H1 (cell line): ENCODE data around the gene MPST. TPM values are rescaled to one million over a fixed set of nuclear protein-coding genes. Genes with fewer than 3 reads are reported as not detected.

Experiments used
- CTCF ChIA-PET: fragments of 300-600 bp; sonication (Branson Sonifier 250); formaldehyde crosslinking; loops from one replicate; lab custom pipeline; 2021; ENCODE audit not compliant: partially characterized antibody; lab: Charles Lee
- POLR2A ChIA-PET: fragments of 300-600 bp; sonication (Branson Sonifier 250); formaldehyde crosslinking; loops from one replicate; lab custom pipeline; 2021; ENCODE audit warnings: inconsistent platforms; ENCODE audit not compliant: partially characterized antibody; lab: Charles Lee
- DNase-seq, 2 experiments: peaks; one replicate each; pipeline versions ENCODE4 v3.0.0 to v3.0.0-alpha.2; 2010 to 2022; ENCODE audit warnings: low spot score in 2 of 2, low read depth in 1 of 2, mixed read lengths in 1 of 2
- FAIRE-seq: peaks from 2 replicates; lab custom pipeline; 2011; peaks lifted over from hg19 to GRCh38; lab: Jason Lieb, UNC
- H2AFZ ChIP-seq: 2 replicates; pipeline ENCODE4 v1.8.1; 2012; ENCODE audit warnings: low read length, inconsistent platforms
- H2AK5ac ChIP-seq: 2 replicates; pipeline ENCODE4 v1.6.1; 2013; ENCODE audit warnings: low read depth, low read length
- H2BK120ac ChIP-seq: replicated peaks from 2 replicates; pipeline ENCODE3; 2013; ENCODE audit warnings: low read depth, low read length, inconsistent platforms
- H2BK12ac ChIP-seq: 2 replicates; pipeline ENCODE4 v1.6.1; 2013; ENCODE audit warnings: low read depth, low read length
- H2BK15ac ChIP-seq: 2 replicates; pipeline ENCODE4 v1.6.1; 2013; ENCODE audit warnings: low read length
- H2BK20ac ChIP-seq: 2 replicates; pipeline ENCODE4 v1.6.1; 2013; ENCODE audit warnings: low read length
- H2BK5ac ChIP-seq: 2 replicates; pipeline ENCODE4 v1.6.1; 2013; ENCODE audit warnings: low read depth, low read length
- H3K14ac ChIP-seq: 2 replicates; pipeline ENCODE4 v1.6.1; 2013; ENCODE audit warnings: inconsistent platforms; ENCODE audit not compliant: insufficient read length
- H3K18ac ChIP-seq: 2 replicates; pipeline ENCODE4 v1.6.1; 2013; ENCODE audit warnings: low read length; ENCODE audit errors: extremely low read depth
- H3K23ac ChIP-seq: 2 replicates; pipeline ENCODE4 v1.6.1; 2013; ENCODE audit warnings: inconsistent platforms; ENCODE audit not compliant: insufficient read length
- H3K23me2 ChIP-seq: 2 replicates; pipeline ENCODE4 v1.6.1; 2013; ENCODE audit warnings: low read depth, low read length
- H3K27ac ChIP-seq: 2 replicates; pipeline ENCODE4 v1.6.1; 2011; ENCODE audit warnings: low read depth, low read length, inconsistent platforms
- H3K27me3 ChIP-seq, 4 experiments: replicated peaks in 1 of 4; 1 replicate in 1 of 4; 2 replicates in 3 of 4; pipeline versions ENCODE4 v1.6.1 to v1.8.1; 2011 to 2013; ENCODE audit warnings: low read length in 3 of 4, mild to moderate bottlenecking in 3 of 4, inconsistent platforms in 2 of 4, mixed read lengths in 2 of 4, moderate library complexity in 1 of 4; ENCODE audit not compliant: control insufficient read depth in 3 of 4, insufficient read depth in 3 of 4; ENCODE audit errors: extremely low read depth in 1 of 4
- H3K36me3 ChIP-seq, 4 experiments: 2 replicates each; pipeline versions ENCODE4 v1.6.1 to v1.8.1; 2011 to 2013; ENCODE audit warnings: mild to moderate bottlenecking in 4 of 4, low read length in 3 of 4, moderate library complexity in 2 of 4, control low read depth in 1 of 4, inconsistent platforms in 1 of 4; ENCODE audit not compliant: insufficient read depth in 4 of 4, control insufficient read depth in 2 of 4
- H3K4ac ChIP-seq: replicated peaks from 2 replicates; pipeline ENCODE3; 2013; ENCODE audit warnings: low read length, low read depth, mixed read lengths, inconsistent platforms; ENCODE audit not compliant: insufficient read length
- H3K4me1 ChIP-seq, 4 experiments: replicated peaks in 1 of 4; 1 replicate in 1 of 4; 2 replicates in 3 of 4; pipeline versions ENCODE4 v1.6.1 to v1.8.1; 2011 to 2013; ENCODE audit warnings: low read length in 3 of 4, inconsistent platforms in 2 of 4, mixed read lengths in 1 of 4; ENCODE audit not compliant: insufficient read depth in 4 of 4, control insufficient read depth in 3 of 4
- H3K4me2 ChIP-seq, 2 experiments: 2 replicates each; pipeline versions ENCODE4 v1.6.1 to v1.8.1; 2011 to 2013; ENCODE audit warnings: low read depth in 2 of 2, low read length in 2 of 2, control low read depth in 1 of 2, inconsistent platforms in 1 of 2, mild to moderate bottlenecking in 1 of 2; ENCODE audit not compliant: insufficient read depth in 1 of 2
- H3K4me3 ChIP-seq, 4 experiments: fragments of 200-600, 300-600 bp in 1 of 4; sonication (generic), shearing (Covaris generic), sonication (Bioruptor Twin) in 1 of 4; 2 replicates each; pipeline versions ENCODE4 v1.5.1 to v1.8.1; 2011 to 2016; ENCODE audit warnings: low read length in 4 of 4, low read depth in 3 of 4, control low read depth in 2 of 4, inconsistent platforms in 2 of 4, mild to moderate bottlenecking in 2 of 4, mixed read lengths in 1 of 4, moderate library complexity in 1 of 4; ENCODE audit not compliant: insufficient read depth in 2 of 4; ENCODE audit errors: extremely low read depth in 1 of 4
- H3K56ac ChIP-seq: replicated peaks from 2 replicates; pipeline ENCODE3; 2013; ENCODE audit warnings: low read depth, mild to moderate bottlenecking, mixed read lengths, low read length, inconsistent platforms; ENCODE audit not compliant: insufficient read length
- H3K79me1 ChIP-seq: 2 replicates; pipeline ENCODE4 v1.6.1; 2013; ENCODE audit warnings: low read depth, low read length, control low read depth
- H3K79me2 ChIP-seq, 2 experiments: 2 replicates each; pipeline versions ENCODE4 v1.6.1 to v1.8.1; 2012 to 2013; ENCODE audit warnings: low read length in 2 of 2, mild to moderate bottlenecking in 2 of 2, inconsistent platforms in 1 of 2; ENCODE audit not compliant: insufficient read depth in 2 of 2, control insufficient read depth in 1 of 2
- H3K9ac ChIP-seq, 4 experiments: replicated peaks in 1 of 4; 1 replicate in 1 of 4; 2 replicates in 3 of 4; pipeline versions ENCODE4 v1.6.1 to v1.8.1; 2011 to 2013; ENCODE audit warnings: low read depth in 3 of 4, low read length in 3 of 4, control low read depth in 2 of 4, mild to moderate bottlenecking in 2 of 4, moderate library complexity in 2 of 4, inconsistent platforms in 1 of 4; ENCODE audit errors: extremely low read depth in 1 of 4
- H3K9me3 ChIP-seq, 2 experiments: 2 replicates each; pipeline versions ENCODE4 v1.6.1 to v1.8.1; 2012 to 2013; ENCODE audit warnings: mild to moderate bottlenecking in 2 of 2, moderate library complexity in 2 of 2, control low read depth in 1 of 2, inconsistent platforms in 1 of 2, low read depth in 1 of 2, low read length in 1 of 2, mixed read lengths in 1 of 2; ENCODE audit not compliant: insufficient read depth in 2 of 2
- H4K20me1 ChIP-seq, 2 experiments: replicated peaks in 1 of 2; 2 replicates each; pipeline versions ENCODE3 to v1.8.1; 2011 to 2013; ENCODE audit warnings: inconsistent platforms in 2 of 2, low read length in 2 of 2, mild to moderate bottlenecking in 1 of 2; ENCODE audit not compliant: insufficient read depth in 2 of 2, control insufficient read depth in 1 of 2
- H4K5ac ChIP-seq: 2 replicates; pipeline ENCODE4 v1.6.1; 2013; ENCODE audit warnings: low read length, low read depth, mixed read lengths, inconsistent platforms; ENCODE audit not compliant: insufficient read length
- H4K8ac ChIP-seq: 2 replicates; pipeline ENCODE4 v1.8.0; 2013; ENCODE audit warnings: mild to moderate bottlenecking, moderate library complexity, low read length, inconsistent platforms; ENCODE audit not compliant: insufficient read depth; ENCODE audit errors: extremely low read depth
- H4K91ac ChIP-seq: replicated peaks from 2 replicates; pipeline ENCODE3; 2013; ENCODE audit warnings: low read length, mixed read lengths, inconsistent platforms; ENCODE audit not compliant: insufficient read length
- CEBPB ChIP-seq: IDR thresholded peaks from 2 replicates; pipeline ENCODE4 v1.6.1; 2012; ENCODE audit warnings: low read depth, low read length
- CHD2 ChIP-seq: IDR thresholded peaks from 2 replicates; pipeline ENCODE4 v1.6.1; 2012; ENCODE audit warnings: low read length, improper control_type of control experiment
- EZH2 ChIP-seq: fragments of 200-600 bp; sonication (generic); IDR thresholded peaks from 2 replicates; pipeline ENCODE4 v1.7.1; 2012; ENCODE audit warnings: low read depth, mild to moderate bottlenecking, moderate library complexity, low read length, inconsistent platforms; ENCODE audit not compliant: severe bottlenecking
- FOSL1 ChIP-seq: IDR thresholded peaks from 2 replicates; pipeline ENCODE4 v1.6.1; 2011; ENCODE audit warnings: mild to moderate bottlenecking, low read depth, low read length, moderate library complexity; ENCODE audit not compliant: insufficient read depth
- HDAC2 ChIP-seq, 2 experiments: fragments of 300-600 bp in 1 of 2; sonication (generic) in 1 of 2; IDR thresholded peaks; 2 replicates each; pipeline ENCODE4 v1.6.1; 2011 to 2012; ENCODE audit warnings: low read depth in 2 of 2, low read length in 2 of 2, mild to moderate bottlenecking in 2 of 2, moderate library complexity in 2 of 2, borderline replicate concordance in 1 of 2, inconsistent platforms in 1 of 2
- JUN ChIP-seq: IDR thresholded peaks from 2 replicates; pipeline ENCODE4 v1.6.1; 2011; ENCODE audit warnings: low read depth, mild to moderate bottlenecking, improper control_type of control experiment, low read length
- JUND ChIP-seq: IDR thresholded peaks from 2 replicates; pipeline ENCODE4 v1.6.1; 2011; ENCODE audit warnings: mild to moderate bottlenecking, improper control_type of control experiment, low read length
- MAFK ChIP-seq: IDR thresholded peaks from 2 replicates; pipeline ENCODE4 v1.6.1; 2012; ENCODE audit warnings: low read depth, mild to moderate bottlenecking, improper control_type of control experiment, low read length
- POLR2A ChIP-seq, 2 experiments: IDR thresholded peaks; 1 replicate in 1 of 2; 2 replicates in 1 of 2; pipeline ENCODE4 v1.6.1; 2011; ENCODE audit warnings: low read depth in 2 of 2, low read length in 2 of 2, mild to moderate bottlenecking in 2 of 2; ENCODE audit errors: control extremely low read depth in 1 of 2
- RAD21 ChIP-seq, 2 experiments: IDR thresholded peaks in 1 of 2; conservative IDR thresholded peaks in 1 of 2; 2 replicates each; pipeline ENCODE4 v1.6.1; 2011; ENCODE audit warnings: low read depth in 2 of 2, low read length in 2 of 2, improper control_type of control experiment in 1 of 2, inconsistent platforms in 1 of 2, mild to moderate bottlenecking in 1 of 2, moderate library complexity in 1 of 2
- RFX5 ChIP-seq: IDR thresholded peaks from 2 replicates; pipeline ENCODE4 v1.6.1; 2011; ENCODE audit warnings: low read depth, low read length, improper control_type of control experiment, borderline replicate concordance
- TAF1 ChIP-seq: IDR thresholded peaks from 2 replicates; pipeline ENCODE4 v1.6.1; 2011; ENCODE audit warnings: mild to moderate bottlenecking, low read depth, low read length
- WGBS, 2 experiments: shearing (Covaris generic) in 1 of 2; methylation state at CpG; one replicate each; pipeline versions ENCODE4 v1.1.6 to v1.1.7; 2013 to 2015; ENCODE audit warnings: low lambda C conversion rate in 2 of 2, mixed read lengths in 2 of 2, inconsistent platforms in 1 of 2, low coverage in 1 of 2, missing lambda C conversion rate in 1 of 2; ENCODE audit not compliant: insufficient replicate concordance in 2 of 2, insufficient coverage in 1 of 2, insufficient read length in 1 of 2; ENCODE audit errors: extremely low coverage in 1 of 2, missing lambda C conversion rate in 1 of 2; 5-methylcytosine and 5-hydroxymethylcytosine counted together
- polyA plus RNA-seq, 7 experiments: library from polyadenylated mRNA; depleted of rRNA in 3 of 7; stranded (reverse) in 5 of 7; unstranded in 2 of 7; fragments of >200 nt in 5 of 7; fragments of 200-250 nt in 2 of 7; gene quantifications; 1 replicate in 5 of 7; 2 replicates in 1 of 7; 4 replicates in 1 of 7; pipeline versions ENCODE4 v1.2.1 to v1.2.3, GENCODE V29; 2011 to 2013; ENCODE audit warnings: missing spikeins in 2 of 7, mixed read lengths in 2 of 7
- total RNA-seq: library from RNA; stranded (reverse); fragmentation: NEBNext Ultra II Directional; extraction: Animal tissue kit (Norgen Biotek cat#: 25700); gene quantifications from 2 replicates; pipeline ENCODE4 v1.2.1, GENCODE V29; 2021
- TF ChIP-seq, protein P1 (sequence below): IDR thresholded peaks from 2 replicates; pipeline ENCODE4 v1.6.1; 2011; ENCODE audit warnings: low read depth, mild to moderate bottlenecking, low read length; ENCODE audit not compliant: insufficient read depth

MPST gene
- total and polyA plus RNA-seq, 2 of the 8 experiments (the other 6 are each of a cell fraction or from before 2014, with no cell fraction given): 86.0 to 124 TPM

GRCh38 chr22:37074537-37074936 lies 55.0 kb downstream of the MPST start:
- Histone ChIP-seq H3K4me1 (peaks cover 0 to 6% (median under 1%) of the 10 kb centered on the region in 4 experiments; a peak in 2 of 7 replicates), H2BK12ac (no peak overlapping the region), H3K79me1 (no peaks in the 10 kb centered on the region), H3K23ac (no peak overlapping the region), H3K27me3 (peaks cover 9 to 53% (median 35%) of the 10 kb centered on the region in 4 experiments), H4K20me1 (peaks cover 2 to 13% of the 10 kb centered on the region in 2 experiments), H2BK15ac (no peak overlapping the region), H3K23me2 (peaks cover 16% of the 10 kb centered on the region; the same call in 1 of the 2 replicates), H2BK5ac (no peak overlapping the region), H3K18ac (no peak overlapping the region), H4K5ac (no peak overlapping the region), H3K4ac (no peak overlapping the region), H3K9me3 (peaks cover 0 to 3% of the 10 kb centered on the region in 2 experiments; a peak in 2 of 4 replicates), H2AFZ (no peak overlapping the region), H3K56ac (no peak overlapping the region), H4K91ac (no peak overlapping the region), H3K9ac (no peak overlapping the region), H3K27ac (no peak overlapping the region), H3K14ac (no peak overlapping the region), H3K4me3 (no peak overlapping the region), H3K4me2 (no peak overlapping the region), H3K79me2 (no peaks in the 10 kb centered on the region), H3K36me3 (no peaks in the 10 kb centered on the region), H2BK120ac (no peak overlapping the region), H4K8ac (no peak overlapping the region), H2BK20ac (no peak overlapping the region), H2AK5ac (no peak overlapping the region)
- DNase-seq (no peak), FAIRE-seq (no peak)
- ChIA-PET CTCF (interaction anchor here (1.0 to 1.4 kb wide), 2 partner anchors 10 to 16 kb away, joined by 3 read pairs; no protein-coding TSS in a partner anchor), POLR2A (interaction anchor here (0.6 to 1.2 kb wide), 2 partner anchors 64 to 98 kb away, joined by 3 to 4 read pairs; no protein-coding TSS in a partner anchor)
- WGBS, 2 experiments: 85% methylated on average over 16 of the region's 16 CpGs; no CpG with 5 or more reads in 1 of the 2 experiments
- TF ChIP-seq RAD21 (IDR thresholded peaks at IDR 0.05 in 1 of 2, conservative IDR thresholded peaks at IDR 0.05 in 1 of 2; ENCODE audit: low read depth in 2 of 2, low read length in 2 of 2) (no peak), CEBPB (no peak), JUND (no peak), CHD2 (no peak), FOSL1 (no peak), JUN (no peak), HDAC2 (IDR thresholded peaks at IDR 0.05; ENCODE audit: borderline replicate concordance in 1 of 2, low read depth in 2 of 2, low read length in 2 of 2) (no peak), RFX5 (no peak), MAFK (no peak), TAF1 (no peak), EZH2 (no peak), POLR2A (IDR thresholded peaks at IDR 0.05; ENCODE audit: control extremely low read depth in 1 of 2, low read depth in 2 of 2, low read length in 2 of 2) (no peak)
- TF ChIP-seq, protein P1, sequence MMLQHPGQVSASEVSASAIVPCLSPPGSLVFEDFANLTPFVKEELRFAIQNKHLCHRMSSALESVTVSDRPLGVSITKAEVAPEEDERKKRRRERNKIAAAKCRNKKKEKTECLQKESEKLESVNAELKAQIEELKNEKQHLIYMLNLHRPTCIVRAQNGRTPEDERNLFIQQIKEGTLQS: no peak
